HEK293 (cell line): Measurements from ENCODE around the gene PARD3B.

ENCODE experiments used
- CTCF ChIA-PET: fragments of 350-600 bp; formaldehyde crosslinking; extraction: SDS; loops from one replicate; lab custom pipeline; 2021; ENCODE audit warnings: antibody characterized with exemption; lab: Yijun Ruan, JAX
- POLR2A ChIA-PET: fragments of 300-600 bp; formaldehyde crosslinking; extraction: SDS; loops from one replicate; lab custom pipeline; 2020; ENCODE audit warnings: antibody characterized with exemption, inconsistent platforms; lab: Yijun Ruan, JAX
- H3K27ac ChIP-seq: fragments of 200-500 bp; sonication (Bioruptor generic); 2 replicates; pipeline ENCODE4 v1.5.1; 2014; ENCODE audit warnings: low read depth, low read length, control low read depth, inconsistent platforms; ENCODE audit errors: extremely low read depth
- H3K36me3 ChIP-seq, 2 experiments: fragments of 200-500 bp in 1 of 2; sonication (Bioruptor generic) in 1 of 2; 1 replicate in 1 of 2; 2 replicates in 1 of 2; pipeline ENCODE4 v1.5.1; 2014 to 2017; ENCODE audit warnings: inconsistent platforms in 2 of 2, low read length in 2 of 2; ENCODE audit not compliant: control insufficient read depth in 2 of 2, insufficient read depth in 1 of 2
- H3K4me1 ChIP-seq: fragments of 200-500 bp; sonication (Bioruptor generic); 2 replicates; pipeline ENCODE4 v1.5.1; 2014; ENCODE audit warnings: mild to moderate bottlenecking, low read length, inconsistent platforms; ENCODE audit not compliant: control insufficient read depth, insufficient read depth
- H3K4me3 ChIP-seq: 2 replicates; pipeline ENCODE4 v1.5.1; 2011; ENCODE audit warnings: low read depth, mild to moderate bottlenecking, control low read depth, low read length, moderate library complexity
- H3K9me3 ChIP-seq: fragments of 200-500 bp; sonication (Bioruptor generic); 2 replicates; pipeline ENCODE4 v1.5.1; 2014; ENCODE audit warnings: low read depth, low read length, inconsistent platforms; ENCODE audit not compliant: control insufficient read depth, insufficient read depth
- BCL11B ChIP-seq: fragments of 450-650 bp; formaldehyde crosslinking; IDR thresholded peaks from 2 replicates; pipeline ENCODE4 v1.5.1; 2016; ENCODE audit warnings: low read depth, missing biosample characterization, missing genetic modification characterization
- GLI2 ChIP-seq: fragments of 450-650 bp; formaldehyde crosslinking; IDR thresholded peaks from 2 replicates; pipeline ENCODE4; 2017; ENCODE audit warnings: missing biosample characterization, missing genetic modification characterization, low read depth, borderline replicate concordance
- SETDB1 ChIP-seq: IDR thresholded peaks from one replicate; pipeline ENCODE4 v1.6.1; 2017; ENCODE audit warnings: mild to moderate bottlenecking, low read length, moderate library complexity, mixed read lengths; ENCODE audit not compliant: insufficient read length
- ZBTB10 ChIP-seq: fragments of 450-650 bp; formaldehyde crosslinking; IDR thresholded peaks from 2 replicates; pipeline ENCODE4 v1.5.1; 2016; ENCODE audit warnings: missing biosample characterization, missing genetic modification characterization
- ZBTB44 ChIP-seq: fragments of 450-650 bp; IDR thresholded peaks from 2 replicates; pipeline ENCODE4 v1.5.1; 2018; ENCODE audit warnings: missing biosample characterization, mild to moderate bottlenecking, missing genetic modification characterization
- ZBTB48 ChIP-seq: fragments of 450-650 bp; formaldehyde crosslinking; IDR thresholded peaks from 2 replicates; pipeline ENCODE4 v1.5.1; 2016; ENCODE audit warnings: missing biosample characterization, missing genetic modification characterization
- ZNF18 ChIP-seq: fragments of 450-650 bp; formaldehyde crosslinking; IDR thresholded peaks from 2 replicates; pipeline ENCODE4 v1.5.1; 2016; ENCODE audit warnings: missing biosample characterization, missing genetic modification characterization
- ZNF266 ChIP-seq: fragments of 450-650 bp; formaldehyde crosslinking; IDR thresholded peaks from 2 replicates; pipeline ENCODE4 v1.5.1; 2016; ENCODE audit warnings: missing biosample characterization, missing genetic modification characterization, low read depth
- ZNF37A ChIP-seq: fragments of 450-650 bp; IDR thresholded peaks from 2 replicates; pipeline ENCODE4 v1.5.1; 2018; ENCODE audit warnings: missing biosample characterization, missing genetic modification characterization
- ZNF513 ChIP-seq: fragments of 450-650 bp; IDR thresholded peaks from 2 replicates; pipeline ENCODE4 v1.5.1; 2018; ENCODE audit warnings: missing biosample characterization, missing genetic modification characterization
- ZNF514 ChIP-seq: fragments of 450-650 bp; formaldehyde crosslinking; IDR thresholded peaks from 2 replicates; pipeline ENCODE4 v1.5.1; 2016; ENCODE audit warnings: missing biosample characterization, missing genetic modification characterization
- ZNF580 ChIP-seq: fragments of 450-650 bp; formaldehyde crosslinking; IDR thresholded peaks from 2 replicates; pipeline ENCODE4 v1.5.1; 2016; ENCODE audit warnings: missing biosample characterization, missing genetic modification characterization
- ZNF658 ChIP-seq: fragments of 450-650 bp; formaldehyde crosslinking; IDR thresholded peaks from 2 replicates; pipeline ENCODE4; 2016; ENCODE audit warnings: missing biosample characterization, missing genetic modification characterization
- ZNF776 ChIP-seq: fragments of 450-650 bp; formaldehyde crosslinking; IDR thresholded peaks from 2 replicates; pipeline ENCODE4 v1.5.0; 2017; ENCODE audit warnings: missing biosample characterization, missing genetic modification characterization, borderline replicate concordance
- ZXDB ChIP-seq: fragments of 450-650 bp; formaldehyde crosslinking; IDR thresholded peaks from 2 replicates; pipeline ENCODE4 v1.5.1; 2016; ENCODE audit warnings: missing biosample characterization, missing genetic modification characterization
- TF ChIP-seq, protein P1 (sequence below): fragments of 450-650 bp; formaldehyde crosslinking; IDR thresholded peaks from 2 replicates; pipeline ENCODE4 v1.5.1; 2016; ENCODE audit warnings: missing biosample characterization, missing genetic modification characterization, low read depth
- TF ChIP-seq, protein P2 (sequence below): sonication (generic); formaldehyde crosslinking; IDR thresholded peaks from 2 replicates; pipeline ENCODE4 v1.8.1; 2022; ENCODE audit warnings: mild to moderate bottlenecking, moderate library complexity, missing genetic modification reagents
- TF ChIP-seq, protein P3 (sequence below): fragments of 450-650 bp; formaldehyde crosslinking; IDR thresholded peaks from 2 replicates; pipeline ENCODE4 v1.5.1; 2016; ENCODE audit warnings: missing biosample characterization, missing genetic modification characterization

Gene PARD3B

DNA sequence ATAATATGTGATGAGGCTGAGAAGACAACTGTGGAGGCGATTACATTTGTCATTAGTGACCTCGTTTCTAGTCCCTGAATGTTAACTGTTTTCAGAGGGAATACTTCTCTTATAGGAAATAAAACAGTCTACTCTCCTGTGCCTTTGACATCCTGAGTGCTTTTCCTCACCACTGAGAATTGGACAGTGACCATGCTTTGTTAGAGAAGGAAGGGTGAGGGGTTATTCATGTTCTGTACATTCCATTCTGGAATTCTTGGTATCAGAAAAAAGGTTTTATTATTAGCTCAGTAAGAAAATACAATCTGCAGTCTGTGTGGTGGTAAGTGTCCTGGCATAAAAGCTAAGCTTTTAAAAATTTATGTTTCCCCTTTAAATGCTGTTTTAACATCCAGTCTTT is 58.8 kb downstream of the PARD3B start:
- H3K27ac ChIP-seq = no peak overlapping the region
- H3K36me3 ChIP-seq = no peaks in the 10 kb centered on the region
- H3K4me3 ChIP-seq = no peak overlapping the region
- no peak for TF ChIP-seq ZBTB48
- TF ChIP-seq ZNF658 (tag by site-specific recombination) = no peak
- TF ChIP-seq ZBTB44 = no peak
- TF ChIP-seq, protein P1, sequence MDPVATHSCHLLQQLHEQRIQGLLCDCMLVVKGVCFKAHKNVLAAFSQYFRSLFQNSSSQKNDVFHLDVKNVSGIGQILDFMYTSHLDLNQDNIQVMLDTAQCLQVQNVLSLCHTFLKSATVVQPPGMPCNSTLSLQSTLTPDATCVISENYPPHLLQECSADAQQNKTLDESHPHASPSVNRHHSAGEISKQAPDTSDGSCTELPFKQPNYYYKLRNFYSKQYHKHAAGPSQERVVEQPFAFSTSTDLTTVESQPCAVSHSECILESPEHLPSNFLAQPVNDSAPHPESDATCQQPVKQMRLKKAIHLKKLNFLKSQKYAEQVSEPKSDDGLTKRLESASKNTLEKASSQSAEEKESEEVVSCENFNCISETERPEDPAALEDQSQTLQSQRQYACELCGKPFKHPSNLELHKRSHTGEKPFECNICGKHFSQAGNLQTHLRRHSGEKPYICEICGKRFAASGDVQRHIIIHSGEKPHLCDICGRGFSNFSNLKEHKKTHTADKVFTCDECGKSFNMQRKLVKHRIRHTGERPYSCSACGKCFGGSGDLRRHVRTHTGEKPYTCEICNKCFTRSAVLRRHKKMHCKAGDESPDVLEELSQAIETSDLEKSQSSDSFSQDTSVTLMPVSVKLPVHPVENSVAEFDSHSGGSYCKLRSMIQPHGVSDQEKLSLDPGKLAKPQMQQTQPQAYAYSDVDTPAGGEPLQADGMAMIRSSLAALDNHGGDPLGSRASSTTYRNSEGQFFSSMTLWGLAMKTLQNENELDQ (tag by site-specific recombination) = no peak
- no peak for TF ChIP-seq ZNF776 (tag by site-specific recombination)
- ChIA-PET POLR2A (no interaction called here), CTCF (no interaction called here)
- peaks cover 2% of the 10 kb centered on the region; the same call in 1 of the 2 replicates for H3K4me1 ChIP-seq
- H3K9me3 ChIP-seq = no peaks in the 10 kb centered on the region

- H3K36me3 ChIP-seq = no peaks in the 10 kb centered on the region
- no peak for TF ChIP-seq ZNF580
- TF ChIP-seq BCL11B (tag by site-specific recombination) = no peak
- no peak for TF ChIP-seq ZBTB10 (tag by site-specific recombination)
- no peak for TF ChIP-seq SETDB1
- TF ChIP-seq ZNF18 (tag by site-specific recombination) = no peak
- TF ChIP-seq ZNF266 (tag by site-specific recombination) = no peak
- TF ChIP-seq ZNF37A (tag by site-specific recombination) = no peak
- no peak for TF ChIP-seq ZNF514 (tag by site-specific recombination)
- no peak for TF ChIP-seq GLI2 (tag by site-specific recombination)
- TF ChIP-seq, protein P2, sequence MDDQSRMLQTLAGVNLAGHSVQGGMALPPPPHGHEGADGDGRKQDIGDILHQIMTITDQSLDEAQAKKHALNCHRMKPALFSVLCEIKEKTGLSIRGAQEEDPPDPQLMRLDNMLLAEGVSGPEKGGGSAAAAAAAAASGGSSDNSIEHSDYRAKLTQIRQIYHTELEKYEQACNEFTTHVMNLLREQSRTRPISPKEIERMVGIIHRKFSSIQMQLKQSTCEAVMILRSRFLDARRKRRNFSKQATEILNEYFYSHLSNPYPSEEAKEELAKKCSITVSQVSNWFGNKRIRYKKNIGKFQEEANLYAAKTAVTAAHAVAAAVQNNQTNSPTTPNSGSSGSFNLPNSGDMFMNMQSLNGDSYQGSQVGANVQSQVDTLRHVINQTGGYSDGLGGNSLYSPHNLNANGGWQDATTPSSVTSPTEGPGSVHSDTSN (CRISPR knock-in tag) = no peak
- TF ChIP-seq ZXDB (tag by site-specific recombination) = no peak
- no peak for TF ChIP-seq ZNF513 (tag by site-specific recombination)
- TF ChIP-seq, protein P3, sequence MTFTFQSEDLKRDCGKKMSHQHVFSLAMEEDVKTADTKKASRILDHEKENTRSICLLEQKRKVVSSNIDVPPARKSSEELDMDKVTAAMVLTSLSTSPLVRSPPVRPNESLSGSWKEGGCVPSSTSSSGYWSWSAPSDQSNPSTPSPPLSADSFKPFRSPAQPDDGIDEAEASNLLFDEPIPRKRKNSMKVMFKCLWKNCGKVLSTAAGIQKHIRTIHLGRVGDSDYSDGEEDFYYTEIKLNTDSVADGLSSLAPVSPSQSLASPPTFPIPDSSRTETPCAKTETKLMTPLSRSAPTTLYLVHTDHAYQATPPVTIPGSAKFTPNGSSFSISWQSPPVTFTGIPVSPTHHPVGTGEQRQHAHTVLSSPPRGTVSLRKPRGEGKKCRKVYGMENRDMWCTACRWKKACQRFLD = no peak
- TF ChIP-seq, all 188 proteins: peak for 0
- ChIA-PET POLR2A (no interaction called here), CTCF (interaction anchor here (0.6 kb wide), 1 partner anchor 67 kb away, joined by 3 read pairs; no protein-coding TSS in a partner anchor)
- Histone ChIP-seq H3K4me3 (no peak overlapping the region), H3K9me3 (no peaks in the 10 kb centered on the region), H3K27ac (no peak overlapping the region), H3K4me1 (no peaks in the 10 kb centered on the region)
Measured at GRCh38 chr2:204608237-204608939, 63.1 kb downstream of the PARD3B start.
